B cell (primary cell): ENCODE data around the gene MLKL.

Experiments
- CTCF ChIP-seq: fragments of 200-600 bp; IDR thresholded peaks from one replicate; pipeline ENCODE4 v1.8.0; 2022; ENCODE audit warnings: antibody characterized with exemption, mild to moderate bottlenecking
- EZH2 ChIP-seq: IDR thresholded peaks from 2 replicates; pipeline ENCODE4 v1.6.1; 2012; ENCODE audit warnings: borderline replicate concordance, low read depth, mild to moderate bottlenecking, moderate library complexity, low read length; ENCODE audit not compliant: insufficient read depth, poor library complexity, severe bottlenecking

- TF ChIP-seq EZH2 = no peak
- no peak for TF ChIP-seq CTCF
These were observed 40.3 kb downstream of the MLKL start for GRCh38 chr16:74660383-74660782.
